GM18907 (cell line): Measurements from ENCODE around the gene CCDC80.

Experiments
- ATAC-seq: cut with Tn5 transposase; IDR thresholded peaks from one replicate; pipeline ENCODE4 v1.9.1; 2021; ENCODE audit warnings: mild to moderate bottlenecking, moderate library complexity; ENCODE audit not compliant: unreplicated experiment

Gene CCDC80, protein sequence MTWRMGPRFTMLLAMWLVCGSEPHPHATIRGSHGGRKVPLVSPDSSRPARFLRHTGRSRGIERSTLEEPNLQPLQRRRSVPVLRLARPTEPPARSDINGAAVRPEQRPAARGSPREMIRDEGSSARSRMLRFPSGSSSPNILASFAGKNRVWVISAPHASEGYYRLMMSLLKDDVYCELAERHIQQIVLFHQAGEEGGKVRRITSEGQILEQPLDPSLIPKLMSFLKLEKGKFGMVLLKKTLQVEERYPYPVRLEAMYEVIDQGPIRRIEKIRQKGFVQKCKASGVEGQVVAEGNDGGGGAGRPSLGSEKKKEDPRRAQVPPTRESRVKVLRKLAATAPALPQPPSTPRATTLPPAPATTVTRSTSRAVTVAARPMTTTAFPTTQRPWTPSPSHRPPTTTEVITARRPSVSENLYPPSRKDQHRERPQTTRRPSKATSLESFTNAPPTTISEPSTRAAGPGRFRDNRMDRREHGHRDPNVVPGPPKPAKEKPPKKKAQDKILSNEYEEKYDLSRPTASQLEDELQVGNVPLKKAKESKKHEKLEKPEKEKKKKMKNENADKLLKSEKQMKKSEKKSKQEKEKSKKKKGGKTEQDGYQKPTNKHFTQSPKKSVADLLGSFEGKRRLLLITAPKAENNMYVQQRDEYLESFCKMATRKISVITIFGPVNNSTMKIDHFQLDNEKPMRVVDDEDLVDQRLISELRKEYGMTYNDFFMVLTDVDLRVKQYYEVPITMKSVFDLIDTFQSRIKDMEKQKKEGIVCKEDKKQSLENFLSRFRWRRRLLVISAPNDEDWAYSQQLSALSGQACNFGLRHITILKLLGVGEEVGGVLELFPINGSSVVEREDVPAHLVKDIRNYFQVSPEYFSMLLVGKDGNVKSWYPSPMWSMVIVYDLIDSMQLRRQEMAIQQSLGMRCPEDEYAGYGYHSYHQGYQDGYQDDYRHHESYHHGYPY

DNA sequence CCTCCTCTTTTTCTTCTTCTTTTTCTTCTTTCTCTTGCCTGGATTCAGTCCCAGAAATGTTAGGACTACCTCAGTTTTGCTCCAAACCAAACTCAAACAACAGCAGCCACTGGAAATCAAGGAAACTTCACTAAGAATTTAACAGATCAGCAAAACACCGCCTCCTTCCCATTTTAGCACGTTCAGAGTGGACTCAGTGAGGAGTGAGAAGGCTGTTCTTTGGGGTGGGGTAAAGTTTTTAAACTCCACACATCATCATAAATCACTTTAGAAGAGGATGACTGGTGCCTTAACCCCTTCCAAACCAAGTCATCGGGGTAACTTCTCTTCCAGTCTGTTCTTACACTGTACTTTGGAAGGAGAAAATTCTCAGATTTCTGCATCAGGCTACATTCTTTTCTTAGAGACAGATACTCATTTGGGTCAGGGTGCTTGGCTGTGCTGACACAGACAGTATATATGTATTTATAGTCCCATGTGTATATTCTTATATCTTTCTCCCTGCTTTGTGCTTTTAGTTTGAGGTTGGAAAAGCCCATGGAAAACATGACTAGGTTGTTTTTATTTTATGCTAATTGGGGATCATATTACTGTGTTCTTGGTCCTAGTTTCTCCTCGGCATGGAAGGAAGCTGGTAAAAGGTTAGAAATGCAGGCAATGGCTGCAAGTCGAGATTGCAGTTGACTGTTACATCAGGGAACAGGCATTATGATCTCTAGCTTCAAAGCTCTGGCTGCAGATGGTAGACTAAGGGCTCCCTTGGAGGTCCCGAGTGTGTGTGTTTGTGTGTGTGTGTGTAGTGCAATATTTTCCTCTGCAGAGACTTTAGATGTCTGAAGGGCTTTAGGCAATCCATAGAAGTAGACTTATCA, at the start of gene CCDC80:
TSS of gene CCDC80 (minus strand) at position 214 of the 872 bp plus-strand sequence. CDS start 1,238 bp downstream, outside the sequence.
- no peak for ATAC-seq

DNA sequence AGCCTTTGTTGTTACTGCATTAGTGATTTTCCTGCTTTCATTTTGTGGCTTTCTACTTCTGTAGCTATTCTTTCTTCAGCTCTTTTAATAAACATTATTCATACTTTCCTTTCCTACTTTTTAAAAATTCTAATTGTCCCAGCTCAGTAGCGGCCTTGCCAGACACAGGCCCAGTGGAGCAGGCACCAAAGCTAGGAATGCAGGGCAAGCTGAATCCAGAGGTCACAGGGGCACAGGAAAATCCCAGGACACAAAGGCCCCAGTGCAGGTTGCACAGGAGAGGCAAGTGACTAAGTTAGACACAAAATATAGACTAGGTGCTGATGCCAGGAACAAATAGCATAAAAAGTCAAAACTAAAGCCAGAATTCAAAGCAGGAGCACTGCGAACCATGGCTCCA, 49.0 kb upstream of the CCDC80 start:
- ATAC-seq, result no peak

DNA sequence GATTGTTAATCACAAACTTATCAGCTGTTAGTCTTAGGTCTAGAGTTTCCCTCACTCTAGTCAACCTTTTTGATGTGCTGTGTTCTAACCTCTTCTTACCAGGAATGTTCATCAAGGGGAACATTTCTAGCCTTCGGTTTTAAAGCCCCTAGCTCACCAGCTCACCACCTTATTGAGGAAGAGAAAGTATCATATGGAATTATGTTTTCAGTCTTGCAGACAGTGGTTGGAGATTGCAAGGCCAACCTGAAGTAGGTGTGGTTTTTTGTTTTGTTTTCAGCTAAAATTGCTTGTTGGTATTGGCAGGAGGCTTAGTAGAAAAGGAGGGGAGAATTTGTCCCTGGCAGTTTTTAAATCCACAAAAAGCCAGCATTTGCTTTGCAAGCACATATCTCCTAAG, 48.4 kb upstream of the CCDC80 start:
- no peak for ATAC-seq

DNA sequence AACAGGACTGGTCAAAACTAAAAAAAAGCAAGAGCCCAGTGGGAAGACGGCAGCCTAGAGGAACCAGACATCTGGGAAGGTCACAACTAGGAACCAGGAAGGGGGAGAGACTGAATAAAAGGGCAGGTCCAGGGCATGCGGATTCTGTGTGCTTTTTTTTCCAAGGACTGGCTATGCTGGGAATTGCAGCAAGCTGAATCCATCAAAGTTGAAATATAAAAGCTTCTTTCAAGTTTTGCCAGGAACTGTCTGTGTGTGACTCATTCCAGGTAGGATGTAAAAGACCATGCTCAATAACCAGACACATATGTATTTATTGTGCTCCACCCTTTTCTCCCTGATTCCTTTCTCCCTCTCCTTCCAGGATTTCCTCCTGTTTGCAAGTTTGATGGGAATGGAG, 47.9 kb upstream of the CCDC80 start:
- ATAC-seq, result no peak

DNA sequence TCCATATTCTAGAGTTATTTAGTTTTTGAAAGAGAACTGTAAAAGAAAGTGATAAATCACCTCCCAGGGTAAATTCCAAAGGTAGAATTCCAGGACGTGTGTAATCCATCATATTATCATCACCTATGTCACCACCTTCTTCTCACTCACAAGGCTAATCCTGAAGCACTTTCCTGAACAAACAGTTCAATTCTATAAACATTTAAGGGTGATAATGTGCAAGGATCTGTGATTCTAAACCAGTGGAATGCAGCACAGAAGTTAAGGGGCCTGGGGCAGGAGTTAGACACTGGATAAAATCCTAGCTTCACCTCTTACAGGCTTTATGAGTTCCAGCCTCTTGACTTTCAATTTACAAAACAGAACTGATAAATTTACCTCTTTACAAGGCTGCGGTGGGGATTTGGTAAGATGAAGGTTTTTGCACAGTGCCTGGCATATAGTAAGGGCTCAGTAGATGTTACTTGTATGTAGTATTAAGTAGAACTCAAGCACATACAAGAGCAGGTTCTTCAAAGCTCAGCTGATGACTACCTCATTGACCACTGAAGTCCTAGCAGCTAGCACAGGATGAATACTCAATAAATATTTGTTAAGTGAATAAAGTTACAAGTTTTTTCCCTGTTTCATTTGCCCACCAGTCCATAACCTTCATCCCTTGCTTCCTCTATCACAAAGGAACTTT, 47.3 kb upstream of the CCDC80 start:
- ATAC-seq, result no peak

DNA sequence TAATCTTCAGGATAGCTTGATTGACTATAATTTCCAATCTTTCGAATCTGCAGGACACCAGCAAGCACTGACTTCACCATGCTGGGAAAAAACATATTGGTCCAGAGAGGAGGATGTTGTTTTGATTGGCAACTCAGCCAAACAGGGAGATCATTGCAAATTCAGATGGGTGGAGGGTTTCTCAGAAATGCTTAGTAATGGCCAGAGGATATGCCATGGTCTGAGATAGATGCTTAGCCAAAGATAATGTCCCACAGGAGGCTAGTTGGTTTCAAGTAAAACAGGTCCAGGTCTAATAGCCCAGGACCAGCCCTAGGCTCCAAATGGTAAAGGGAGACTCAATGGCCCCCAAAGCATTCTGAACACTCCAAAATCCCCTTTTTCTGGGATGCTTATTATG, 46.7 kb upstream of the CCDC80 start:
- ATAC-seq, result no peak

DNA sequence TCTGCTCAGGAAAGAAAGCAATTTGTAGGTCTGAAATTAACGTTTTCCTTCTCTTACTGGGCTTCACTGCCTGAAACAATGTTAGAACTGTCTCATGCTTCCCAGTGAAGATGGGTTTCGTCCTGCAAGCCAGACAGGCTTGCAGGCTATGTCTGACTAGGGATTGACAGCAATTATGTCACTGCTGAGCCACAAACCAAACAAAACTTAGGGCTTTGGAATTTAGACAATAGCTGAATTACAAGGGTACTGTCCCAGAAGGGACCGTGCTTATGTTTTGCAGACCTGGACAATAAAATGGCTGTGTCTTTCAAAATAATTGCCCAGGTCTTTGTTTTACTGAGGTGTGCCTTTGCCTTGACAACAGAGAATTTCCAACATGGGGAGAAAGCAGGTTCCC, 46.3 kb upstream of the CCDC80 start:
- no peak for ATAC-seq

DNA sequence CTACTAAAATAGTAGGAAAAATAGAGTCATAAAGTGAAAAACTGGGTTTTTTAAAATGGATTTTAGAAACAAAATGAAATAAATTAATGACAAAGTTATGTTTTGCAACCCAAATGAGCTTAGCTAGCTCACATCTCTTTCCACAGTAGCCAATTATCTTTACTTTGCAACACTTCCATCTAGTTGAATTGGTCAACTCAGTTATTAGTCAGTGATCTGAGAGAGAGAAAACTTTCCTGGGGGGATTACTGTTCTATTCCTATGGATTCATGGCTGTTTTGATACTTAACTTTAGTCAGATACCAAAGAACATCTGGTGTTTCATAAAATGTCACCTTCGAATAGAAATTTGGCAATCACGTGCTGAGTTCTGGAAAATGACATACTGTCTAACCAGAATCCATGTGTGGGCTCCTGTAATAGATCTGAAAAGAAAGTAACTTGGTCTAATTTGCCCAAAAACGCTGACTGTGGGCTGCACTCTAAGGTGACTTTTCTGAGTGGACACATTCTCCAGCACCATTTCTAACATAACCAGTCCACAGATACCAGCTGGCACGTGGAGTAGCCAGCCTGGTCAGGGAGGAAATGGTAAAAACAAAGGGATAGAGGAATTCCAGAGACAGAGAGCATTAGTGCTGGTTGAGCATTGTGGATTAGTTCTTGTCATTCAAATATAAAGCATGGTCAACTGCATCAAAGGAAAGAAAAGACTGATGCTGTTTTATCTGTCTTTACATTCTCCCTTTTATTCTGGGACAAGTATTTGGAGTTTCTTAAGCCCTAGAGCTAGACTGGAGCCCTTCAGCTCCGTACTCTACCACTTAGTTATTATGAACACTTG, 45.2 kb upstream of the CCDC80 start:
- no peak for ATAC-seq

DNA sequence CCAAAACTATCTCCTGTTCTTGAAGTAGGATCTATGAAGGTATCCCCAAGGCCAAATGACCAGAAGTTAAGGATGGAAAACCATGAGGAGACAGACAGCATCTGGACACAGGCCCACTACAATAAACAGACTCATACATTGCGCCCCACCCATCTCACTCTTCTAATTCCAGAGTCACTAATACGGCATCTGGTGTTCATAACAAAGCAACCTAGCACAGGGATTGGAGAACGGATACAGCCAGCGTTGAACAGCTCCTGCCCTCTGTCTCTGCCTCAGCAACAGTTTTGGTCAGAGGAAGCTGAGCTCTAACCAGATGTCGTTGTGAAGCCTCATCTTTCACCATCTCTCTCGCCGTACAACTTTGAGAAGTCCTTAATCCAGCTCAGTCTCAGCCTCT, 44.5 kb upstream of the CCDC80 start:
- ATAC-seq, result no peak

DNA sequence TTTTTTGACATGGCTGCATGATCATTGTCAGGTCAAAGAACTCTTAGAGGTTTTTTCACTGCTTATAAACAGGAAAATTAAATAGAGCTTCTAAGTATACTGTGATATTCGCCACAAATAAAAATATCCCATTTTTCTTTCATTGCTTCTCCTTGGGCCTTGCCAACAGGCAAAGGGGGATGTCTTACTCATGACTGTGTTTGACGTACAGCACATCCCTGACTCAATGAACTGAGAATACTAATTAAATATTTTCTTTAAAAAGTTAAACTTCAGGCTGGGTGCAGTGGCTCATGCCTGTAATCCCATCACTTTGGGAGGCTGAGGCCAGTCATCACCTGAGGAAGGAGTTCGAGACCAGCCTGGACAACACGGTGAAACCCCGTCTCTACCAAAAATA, 41.4 kb upstream of the CCDC80 start:
- ATAC-seq, result no peak

DNA sequence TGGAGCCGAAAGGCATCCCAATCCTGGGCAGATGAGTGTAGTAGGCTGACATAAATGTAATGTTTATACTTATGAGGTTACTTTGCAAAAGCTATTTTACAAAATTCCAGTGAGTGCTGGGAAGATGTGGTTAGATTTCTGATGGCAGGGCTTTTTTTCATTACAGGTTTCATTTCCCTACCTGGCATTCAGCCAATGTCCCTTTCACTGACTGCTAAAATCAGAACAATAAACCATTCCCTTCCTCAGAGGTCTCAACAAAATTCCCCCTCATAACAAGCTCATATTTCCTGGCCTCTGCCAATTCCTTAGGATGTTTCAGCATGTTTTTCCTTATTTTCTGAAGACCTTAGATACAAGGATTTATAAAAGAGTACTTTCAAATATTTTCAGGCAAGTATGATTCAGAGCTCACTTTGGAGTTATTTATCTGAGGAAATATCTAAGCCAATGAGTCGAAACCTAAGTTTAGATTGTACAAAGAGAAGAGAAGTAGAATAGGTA, 40.9 kb upstream of the CCDC80 start:
- no peak for ATAC-seq

DNA sequence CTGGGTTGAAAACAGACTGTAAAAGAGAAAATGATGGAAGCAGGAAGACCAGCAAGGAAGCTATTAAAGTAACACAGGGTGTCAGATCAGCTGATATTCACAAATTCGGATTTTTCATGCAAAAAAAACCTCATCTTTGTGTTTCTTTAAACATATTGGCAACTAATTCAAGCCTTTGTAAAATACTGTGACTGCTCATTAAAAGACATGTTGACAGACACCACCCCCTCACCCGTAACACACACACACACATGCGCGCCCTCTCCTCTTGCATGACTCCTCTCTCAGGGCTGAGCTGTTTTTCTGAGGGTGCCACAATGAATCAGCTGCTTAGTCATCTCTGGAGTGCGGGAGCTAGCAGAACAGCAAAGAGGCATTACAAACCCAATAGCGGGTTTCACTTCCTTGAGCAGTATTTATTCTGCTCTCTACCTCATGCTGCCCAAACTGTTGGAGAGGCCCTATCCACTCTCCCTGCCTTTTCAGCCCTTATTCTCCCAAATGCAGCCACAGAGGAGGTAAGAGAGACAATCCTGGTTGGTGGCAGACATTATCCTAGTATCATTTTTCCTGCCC, 35.8 kb upstream of the CCDC80 start:
- peak; percentile 99 for ATAC-seq

DNA sequence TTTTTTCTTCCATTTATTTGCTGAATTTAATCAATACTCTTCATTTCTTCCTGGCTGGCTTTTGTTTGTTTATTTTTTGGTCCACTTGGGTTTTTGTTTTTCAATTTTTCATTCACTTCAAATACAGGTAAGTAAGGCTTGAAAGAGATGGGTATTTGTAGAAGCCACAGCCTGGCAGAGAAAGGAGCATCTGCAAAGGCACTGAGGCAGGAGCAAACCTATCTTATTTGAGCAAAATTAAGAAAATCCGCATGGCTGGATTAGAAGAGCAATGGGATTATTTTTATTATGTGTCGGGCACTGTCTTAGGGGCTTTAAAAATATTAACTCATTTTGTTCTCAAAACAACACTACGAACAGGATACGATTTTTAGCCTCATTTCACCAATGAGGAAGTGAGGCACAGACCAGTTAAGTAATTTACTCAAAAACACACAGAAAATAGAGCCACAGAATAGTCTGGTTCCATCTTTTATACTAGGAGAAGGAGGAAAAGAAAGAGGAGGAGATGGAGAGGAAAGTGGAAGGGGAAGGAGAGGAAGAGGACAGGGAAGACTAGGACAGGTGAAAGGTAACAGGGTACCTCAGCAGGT, 35.1 kb upstream of the CCDC80 start:
- ATAC-seq, result no peak

DNA sequence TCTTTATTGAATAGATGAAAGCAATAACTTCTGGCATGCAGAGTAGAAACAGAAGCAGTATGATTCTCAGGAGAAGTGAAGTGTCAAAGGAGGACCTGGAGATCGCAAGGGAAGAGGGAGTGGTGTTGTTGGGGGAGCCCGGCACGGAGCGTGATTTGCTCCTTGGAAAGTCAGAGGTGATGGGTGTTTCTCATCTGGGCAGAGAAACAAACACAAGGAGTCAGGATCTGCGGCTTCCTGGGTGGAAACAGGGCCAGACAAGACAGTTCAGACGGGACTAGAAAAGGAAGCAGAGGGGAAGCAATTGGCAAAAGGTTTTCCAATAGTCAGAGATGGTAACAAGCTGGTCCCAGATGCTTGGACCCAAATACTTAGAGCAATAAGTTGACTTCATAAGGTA, 34.4 kb upstream of the CCDC80 start:
- ATAC-seq, result no peak

DNA sequence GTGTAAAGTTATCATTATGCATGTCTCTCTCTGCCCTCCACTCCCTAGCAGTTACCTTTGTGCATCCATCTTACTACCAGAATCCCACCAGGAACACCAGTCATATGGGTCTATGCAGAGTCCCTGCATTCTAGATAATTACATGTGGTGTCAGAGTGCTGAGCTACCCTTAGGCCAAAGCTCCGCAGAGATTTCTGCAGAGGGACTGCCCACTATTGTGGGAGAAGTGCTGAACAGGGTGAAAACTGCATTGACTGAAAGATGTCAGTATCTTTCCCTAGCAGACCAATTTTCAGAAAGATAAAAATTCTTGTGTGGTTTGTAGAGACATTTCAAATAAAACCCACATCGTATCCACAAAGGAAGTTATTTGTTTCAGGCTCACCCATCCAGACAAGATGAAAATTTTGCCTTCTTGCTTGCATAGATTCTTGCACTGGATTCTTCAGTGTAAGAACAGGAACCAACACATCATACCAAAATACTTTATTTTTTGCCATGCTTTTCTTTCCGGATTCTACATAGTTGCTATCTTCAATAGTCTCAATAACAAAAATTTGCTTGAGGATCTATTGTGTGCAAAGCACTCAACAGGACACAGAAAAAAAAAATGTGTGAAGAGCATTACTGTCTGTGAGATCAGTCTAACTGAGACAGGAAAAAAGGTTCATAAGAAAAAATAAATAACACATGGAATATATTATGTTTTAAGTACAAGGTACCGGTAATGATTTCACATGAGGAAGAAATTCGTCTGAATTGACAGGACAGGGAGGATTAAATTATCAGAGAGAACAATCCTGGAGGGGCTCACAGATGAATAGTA, 32.0 kb upstream of the CCDC80 start:
- no peak for ATAC-seq

DNA sequence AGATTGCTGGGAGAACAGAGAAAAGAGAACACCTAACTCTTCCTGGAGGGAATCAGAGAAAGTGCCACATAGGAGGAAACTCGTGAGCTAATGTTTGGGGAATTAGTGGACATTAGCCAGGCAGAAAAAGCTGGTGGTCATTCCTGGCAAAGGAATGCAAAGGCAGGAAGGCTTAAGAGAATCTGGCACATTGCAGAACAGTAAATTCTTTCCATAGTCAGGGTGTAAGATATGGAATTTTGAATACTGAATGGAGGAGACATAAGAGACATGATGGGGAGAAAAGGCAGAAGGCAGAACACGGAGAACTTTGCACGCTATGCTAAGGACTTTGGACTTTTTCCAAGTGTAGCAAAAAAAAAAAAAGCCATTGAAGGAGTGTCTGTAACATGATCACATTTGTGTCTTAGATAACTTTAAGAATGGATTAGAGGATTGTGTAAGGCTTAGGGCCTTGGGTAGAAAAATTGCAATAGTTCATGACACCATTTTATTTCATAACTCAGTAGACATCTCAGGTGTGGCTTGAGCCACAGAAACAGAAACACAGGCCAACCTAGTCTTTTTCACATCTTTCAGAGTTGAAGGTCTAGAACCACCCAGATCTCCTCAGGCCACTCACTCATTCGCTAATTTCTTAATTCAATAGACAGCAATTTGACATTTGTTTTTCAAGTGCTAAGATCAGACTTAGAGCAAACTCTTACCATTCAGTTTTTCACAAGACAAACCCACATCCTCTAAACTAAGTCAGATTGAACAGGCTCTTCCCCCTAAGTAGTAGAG, 31.2 kb upstream of the CCDC80 start:
- no peak for ATAC-seq

DNA sequence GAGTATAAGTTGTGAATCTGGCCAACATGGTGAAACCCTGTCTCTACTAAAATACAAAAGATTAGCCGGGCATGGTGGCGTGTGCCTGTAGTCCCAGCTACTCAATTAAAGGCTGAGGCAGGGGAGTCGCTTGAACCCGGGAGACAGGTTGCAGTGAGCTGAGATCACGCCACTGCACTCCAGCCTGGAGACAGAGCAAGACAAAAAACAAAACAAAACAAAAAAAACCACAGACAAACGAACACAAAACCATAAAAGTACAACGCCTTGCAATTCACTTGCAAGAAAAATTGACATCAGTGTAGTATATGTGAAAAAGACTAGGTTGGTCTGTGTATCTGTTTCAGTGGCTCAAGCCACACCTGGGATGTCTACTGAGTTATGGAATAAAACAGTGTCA, 29.9 kb upstream of the CCDC80 start:
- ATAC-seq, result no peak
